ENCODE data around the gene RAPGEF5. TPM values are rescaled to one million over a fixed set of nuclear protein-coding genes. Genes with fewer than 3 reads are reported as not detected.

RAPGEF5 gene
- total RNA-seq, 1 experiment from 2014 or later = 0.84 TPM

- no peak for DNase-seq (ENCODE audit: extremely low read depth, low read depth)
Measured at GRCh38 chr7:22229148-22229547, 127.8 kb downstream of the RAPGEF5 start.

- no peak for DNase-seq (ENCODE audit: extremely low read depth, low read depth)
Measured at GRCh38 chr7:22223807-22224206, 133.1 kb downstream of the RAPGEF5 start.

- no peak for DNase-seq (ENCODE audit: extremely low read depth, low read depth)
Measured at GRCh38 chr7:22220941-22221340, 136.0 kb downstream of the RAPGEF5 start.

GRCh38 chr7:22219739-22220493, 137.0 kb downstream of the RAPGEF5 start:
- no peak for DNase-seq (ENCODE audit: extremely low read depth, low read depth)

GRCh38 chr7:22219036-22219435, 137.9 kb downstream of the RAPGEF5 start:
- no peak for DNase-seq (ENCODE audit: extremely low read depth, low read depth)

- no peak for DNase-seq (ENCODE audit: extremely low read depth, low read depth)
Measured at GRCh38 chr7:22216832-22217475, 140.0 kb downstream of the RAPGEF5 start.

GRCh38 chr7:22216309-22216708, 140.6 kb downstream of the RAPGEF5 start:
- no peak for DNase-seq (ENCODE audit: extremely low read depth, low read depth)

- no peak for DNase-seq (ENCODE audit: extremely low read depth, low read depth)
Measured at GRCh38 chr7:22214000-22214399, 143.0 kb downstream of the RAPGEF5 start.

GRCh38 chr7:22213081-22213480, 143.9 kb downstream of the RAPGEF5 start:
- DNase-seq (ENCODE audit: extremely low read depth, low read depth) = no peak

- DNase-seq (ENCODE audit: extremely low read depth, low read depth) = no peak
Measured at GRCh38 chr7:22210967-22211366, 146.0 kb downstream of the RAPGEF5 start.

- no peak for DNase-seq (ENCODE audit: extremely low read depth, low read depth)
Measured at GRCh38 chr7:22210355-22210754, 146.6 kb downstream of the RAPGEF5 start.

GRCh38 chr7:22208799-22209198, 148.2 kb downstream of the RAPGEF5 start:
- DNase-seq (ENCODE audit: extremely low read depth, low read depth) = no peak

- DNase-seq (ENCODE audit: extremely low read depth, low read depth) = no peak
Measured at GRCh38 chr7:22207724-22208225, 149.2 kb downstream of the RAPGEF5 start.

GRCh38 chr7:22205631-22206030, 151.3 kb downstream of the RAPGEF5 start:
- DNase-seq (ENCODE audit: extremely low read depth, low read depth) = no peak

GRCh38 chr7:22204312-22204711, 152.6 kb downstream of the RAPGEF5 start:
- DNase-seq (ENCODE audit: extremely low read depth, low read depth) = no peak

- no peak for DNase-seq (ENCODE audit: extremely low read depth, low read depth)
Measured at GRCh38 chr7:22202141-22202540, 154.8 kb downstream of the RAPGEF5 start.

- DNase-seq (ENCODE audit: extremely low read depth, low read depth) = no peak
Measured at GRCh38 chr7:22201186-22201880, 155.6 kb downstream of the RAPGEF5 start.

GRCh38 chr7:22200777-22201176, 156.2 kb downstream of the RAPGEF5 start:
- DNase-seq (ENCODE audit: extremely low read depth, low read depth) = no peak

GRCh38 chr7:22200238-22200637, 156.7 kb downstream of the RAPGEF5 start:
- no peak for DNase-seq (ENCODE audit: extremely low read depth, low read depth)

GRCh38 chr7:22197376-22197775, 159.6 kb downstream of the RAPGEF5 start:
- no peak for DNase-seq (ENCODE audit: extremely low read depth, low read depth)

GRCh38 chr7:22196429-22196828, 160.5 kb downstream of the RAPGEF5 start:
- DNase-seq (ENCODE audit: extremely low read depth, low read depth) = no peak

Data from NCI-H460 (cell line).